Measurements from ENCODE around the gene MALT1.
"Not testable (repeated sequence)": the region's sequence is repeated elsewhere in the genome, so short reads cannot be mapped to it uniquely, and the experiment has no call there.

The MALT1 gene

DNA sequence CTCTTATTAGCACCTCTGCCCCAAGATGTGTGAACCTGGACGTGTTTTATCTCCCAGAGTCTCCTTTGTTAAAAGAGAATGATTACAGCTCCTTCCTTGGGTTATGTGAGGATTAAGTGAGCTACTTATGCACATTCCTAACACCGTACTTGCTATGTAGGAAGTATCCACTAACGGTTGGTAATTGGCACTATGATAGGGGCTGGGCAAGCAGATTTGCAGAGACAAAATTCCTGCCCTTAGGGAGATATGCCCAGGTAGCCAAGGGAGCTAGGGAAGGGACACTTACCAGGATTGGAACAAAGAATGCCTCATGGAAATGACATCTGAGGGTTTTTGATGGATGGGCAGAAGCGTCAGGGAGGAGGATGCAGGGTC is 30.8 kb upstream of the MALT1 start:
- no peaks in the 10 kb centered on the region for H3K36me3 Mint-ChIP-seq (ENCODE audit: insufficient read depth)
- H3K4me3 Mint-ChIP-seq: no peak overlapping the region
- no peak overlapping the region for H3K27ac Mint-ChIP-seq (ENCODE audit: low read depth)
- H3K27me3 Mint-ChIP-seq: no peaks in the 10 kb centered on the region
- peaks cover 7% of the 10 kb centered on the region for H3K4me1 Mint-ChIP-seq
- ATAC-seq (replicated peaks; ENCODE audit: extremely low read depth, poor library complexity, severe bottlenecking): no peak
- H3K9me3 Mint-ChIP-seq: no peaks in the 10 kb centered on the region
- DNase-seq (ENCODE audit: low spot score in 2 of 2): no peak

DNA sequence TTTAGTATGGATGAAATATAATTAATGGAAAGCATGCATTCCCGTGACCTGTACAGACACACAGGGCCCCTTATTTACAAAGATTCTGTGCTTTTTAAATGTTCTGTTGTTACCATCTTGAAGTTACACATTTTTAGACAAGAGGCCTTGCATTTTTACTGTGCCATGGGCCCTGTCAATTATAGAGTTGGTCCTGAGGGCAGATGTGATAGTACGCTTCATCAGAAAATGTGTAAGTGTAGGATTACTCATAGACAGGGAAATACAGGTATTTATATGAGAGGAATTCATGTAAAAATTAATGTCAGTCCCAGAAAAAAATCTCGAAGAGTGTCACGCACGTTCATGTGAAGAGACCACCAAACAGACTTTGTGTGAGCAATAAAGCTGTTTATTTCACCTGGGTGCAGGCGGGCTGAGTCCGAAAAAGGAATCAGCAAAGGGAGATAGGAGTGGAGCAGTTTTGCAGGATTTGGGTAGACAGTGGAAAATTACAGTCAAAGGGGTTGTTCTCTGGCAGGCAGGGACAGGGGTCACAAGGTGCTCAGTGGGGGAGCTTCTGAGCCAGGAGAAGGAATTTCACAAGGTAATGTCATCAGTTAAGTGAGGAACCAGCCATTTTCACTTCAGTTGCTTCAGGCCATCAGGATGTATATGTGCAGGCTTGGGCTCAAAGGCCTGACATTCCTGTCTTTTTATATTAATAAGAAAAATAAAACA is 30.2 kb upstream of the MALT1 start:
- Mint-ChIP-seq H3K27ac (ENCODE audit: low read depth) (no peak overlapping the region), H3K27me3 (no peaks in the 10 kb centered on the region), H3K4me1 (peaks cover 7% of the 10 kb centered on the region), H3K9me3 (no peaks in the 10 kb centered on the region), H3K4me3 (no peak overlapping the region), H3K36me3 (ENCODE audit: insufficient read depth) (no peaks in the 10 kb centered on the region)
- no peak for ATAC-seq (replicated peaks; ENCODE audit: extremely low read depth, poor library complexity, severe bottlenecking)
- no peak for DNase-seq (ENCODE audit: low spot score in 2 of 2)

DNA sequence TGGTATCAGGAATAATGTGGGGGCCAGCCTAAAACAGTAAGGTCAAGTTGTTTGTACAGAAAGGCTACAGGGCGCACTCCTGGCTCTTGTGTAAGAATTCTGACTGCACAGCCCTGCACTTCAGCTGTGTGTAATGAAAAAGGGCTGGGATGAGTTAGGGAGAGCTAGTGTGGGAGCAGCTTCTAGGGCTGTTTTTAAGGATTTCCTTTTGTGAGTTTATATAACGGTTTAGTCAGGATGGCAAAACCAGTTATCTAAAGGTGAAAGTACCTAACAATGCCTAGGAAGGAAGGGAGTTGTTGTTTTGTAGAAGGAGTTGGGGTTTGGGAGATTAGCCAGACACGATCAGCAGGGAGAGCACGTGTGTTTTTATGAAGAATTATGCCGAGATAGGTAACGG is 27.7 kb upstream of the MALT1 start:
- not testable (repeated sequence) for H3K27me3 Mint-ChIP-seq; H3K4me1 Mint-ChIP-seq; H3K27ac Mint-ChIP-seq (ENCODE audit: low read depth); H3K36me3 Mint-ChIP-seq (ENCODE audit: insufficient read depth); DNase-seq (ENCODE audit: low spot score in 2 of 2); ATAC-seq (replicated peaks; ENCODE audit: extremely low read depth, poor library complexity, severe bottlenecking); H3K9me3 Mint-ChIP-seq; H3K4me3 Mint-ChIP-seq

DNA sequence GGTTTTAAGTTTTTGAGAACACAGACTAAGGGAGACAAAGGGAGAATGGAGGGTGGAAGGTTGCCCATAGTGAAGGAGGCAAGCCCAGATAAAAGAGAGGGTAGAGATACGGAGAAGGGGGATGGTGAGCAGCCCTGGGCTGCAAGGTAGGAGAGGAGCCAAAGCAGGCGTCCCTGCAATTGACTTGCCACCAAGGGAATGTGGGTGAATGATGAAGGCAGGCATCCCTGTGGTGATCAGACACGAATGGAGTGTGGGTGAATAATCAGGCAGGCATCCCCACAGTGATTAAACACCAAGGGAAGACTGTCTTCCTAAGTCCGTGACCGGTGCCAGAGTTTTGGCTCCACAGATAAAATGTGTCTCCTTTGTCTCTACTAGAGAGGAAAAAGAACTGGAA is 25.9 kb upstream of the MALT1 start:
- H3K9me3 Mint-ChIP-seq: no peaks in the 10 kb centered on the region

DNA sequence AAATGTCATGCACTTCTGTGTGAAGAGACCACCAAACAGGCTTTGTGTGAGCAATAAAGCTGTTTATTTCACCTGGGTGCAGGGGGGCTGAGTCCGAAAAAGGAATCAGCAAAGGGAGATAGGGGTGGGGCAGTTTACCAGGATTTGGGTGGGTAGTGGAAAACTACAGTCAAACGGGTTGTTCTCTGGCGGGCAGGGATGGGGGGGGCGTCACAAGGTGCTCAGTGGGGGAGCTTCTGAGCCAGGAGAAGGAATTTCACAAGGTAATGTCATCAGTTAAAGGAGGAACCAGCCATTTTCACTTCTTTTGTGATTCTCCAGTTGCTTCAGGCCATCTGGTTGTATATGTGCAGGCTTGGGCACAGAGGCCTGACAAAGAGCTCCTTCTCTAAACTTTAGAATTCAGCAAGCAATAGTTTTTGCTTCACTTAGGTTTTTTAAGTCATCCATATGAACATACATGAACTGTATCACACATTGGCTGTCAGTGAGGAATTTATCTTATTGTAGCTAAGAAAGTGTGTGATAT is 24.9 kb upstream of the MALT1 start:
- Mint-ChIP-seq H3K27me3 (no peaks in the 10 kb centered on the region), H3K27ac (ENCODE audit: low read depth) (no peak overlapping the region), H3K4me3 (no peak overlapping the region), H3K9me3 (no peaks in the 10 kb centered on the region), H3K36me3 (ENCODE audit: insufficient read depth) (peaks cover 2% of the 10 kb centered on the region), H3K4me1 (peaks cover 17% of the 10 kb centered on the region)
- DNase-seq (ENCODE audit: low spot score in 2 of 2) (no peak), ATAC-seq (replicated peaks; ENCODE audit: extremely low read depth, poor library complexity, severe bottlenecking) (no peak)

More for the DNA sequence above, 25.9 kb upstream of the MALT1 start:
- ATAC-seq (replicated peaks; ENCODE audit: extremely low read depth, poor library complexity, severe bottlenecking) (no peak), DNase-seq (ENCODE audit: low spot score in 2 of 2) (no peak)
- H3K4me1 Mint-ChIP-seq: peaks cover 12% of the 10 kb centered on the region
- no peaks in the 10 kb centered on the region for H3K27me3 Mint-ChIP-seq
- no peak overlapping the region for H3K4me3 Mint-ChIP-seq
- H3K36me3 Mint-ChIP-seq (ENCODE audit: insufficient read depth): peaks cover 2% of the 10 kb centered on the region
- H3K27ac Mint-ChIP-seq (ENCODE audit: low read depth): no peak overlapping the region

DNA sequence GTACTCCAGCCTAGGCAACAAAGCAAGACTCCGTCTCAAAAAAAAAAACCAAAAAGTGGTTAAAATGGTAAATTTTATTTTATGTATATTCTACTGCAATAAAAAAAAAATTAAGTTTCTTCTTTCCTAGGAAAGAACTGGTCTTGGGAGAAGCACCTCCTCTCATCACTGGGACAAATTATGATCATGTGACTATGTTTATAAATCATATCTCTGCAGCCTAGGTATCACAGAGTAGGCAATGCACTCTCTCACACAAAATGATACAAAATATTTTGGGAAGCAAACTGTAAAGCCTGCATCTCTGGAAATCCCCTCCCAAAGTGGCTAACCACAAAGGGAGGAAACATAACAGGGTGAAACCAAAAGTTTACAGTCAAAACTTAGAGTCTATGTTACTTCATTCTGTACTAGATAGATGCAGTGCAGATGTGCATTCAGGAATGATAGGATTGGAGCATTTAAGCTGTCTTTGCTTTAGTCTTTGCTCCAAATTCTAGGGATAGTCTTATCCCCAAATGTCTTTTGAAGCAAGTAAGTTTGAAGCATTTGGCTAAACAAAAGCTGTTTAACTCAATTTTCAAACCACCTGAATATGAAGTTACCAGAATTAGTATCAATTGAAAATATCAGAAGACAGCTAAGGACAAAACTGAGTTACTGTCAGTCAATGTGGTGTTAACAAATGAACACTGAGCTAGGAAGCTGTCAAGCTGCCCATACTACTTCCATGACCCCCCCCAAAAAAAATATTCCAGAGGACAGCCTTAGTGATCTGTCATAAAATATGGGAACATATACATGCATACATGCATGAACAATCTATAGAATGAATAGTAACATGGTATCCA is 21.1 kb upstream of the MALT1 start:
- H3K27ac Mint-ChIP-seq (ENCODE audit: low read depth): no peak overlapping the region
- H3K4me1 Mint-ChIP-seq: peaks cover 39% of the 10 kb centered on the region
- DNase-seq (ENCODE audit: low spot score in 2 of 2): no peak
- H3K27me3 Mint-ChIP-seq: no peaks in the 10 kb centered on the region
- peak; percentile 43 for ATAC-seq (replicated peaks; ENCODE audit: extremely low read depth, poor library complexity, severe bottlenecking)
- H3K9me3 Mint-ChIP-seq: no peaks in the 10 kb centered on the region
- no peak overlapping the region for H3K4me3 Mint-ChIP-seq
- peaks cover 2% of the 10 kb centered on the region for H3K36me3 Mint-ChIP-seq (ENCODE audit: insufficient read depth)

DNA sequence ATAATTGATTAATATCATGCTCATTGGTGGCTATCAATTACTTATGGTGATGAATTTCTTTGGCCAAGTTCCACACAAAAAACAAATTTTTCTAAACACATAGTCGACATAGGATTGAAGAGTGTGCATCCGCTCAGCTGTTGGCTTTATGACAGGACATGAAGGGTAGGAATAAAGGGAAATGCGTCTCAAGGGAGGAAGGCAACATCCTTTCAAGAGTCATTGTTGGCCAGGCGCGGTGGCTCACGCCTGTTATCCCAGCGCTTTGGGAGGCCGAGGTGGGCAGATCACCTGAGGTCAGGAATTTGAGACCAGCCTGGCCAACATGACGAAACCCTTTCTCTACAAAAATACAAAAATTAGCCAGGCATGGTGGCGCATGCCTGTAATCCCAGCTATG is 20.4 kb upstream of the MALT1 start:
- not testable (repeated sequence) for ATAC-seq (replicated peaks; ENCODE audit: extremely low read depth, poor library complexity, severe bottlenecking); H3K27me3 Mint-ChIP-seq; DNase-seq (ENCODE audit: low spot score in 2 of 2); H3K9me3 Mint-ChIP-seq; H3K4me3 Mint-ChIP-seq; H3K36me3 Mint-ChIP-seq (ENCODE audit: insufficient read depth); H3K27ac Mint-ChIP-seq (ENCODE audit: low read depth)
- H3K4me1 Mint-ChIP-seq: peaks cover 40% of the 10 kb centered on the region

DNA sequence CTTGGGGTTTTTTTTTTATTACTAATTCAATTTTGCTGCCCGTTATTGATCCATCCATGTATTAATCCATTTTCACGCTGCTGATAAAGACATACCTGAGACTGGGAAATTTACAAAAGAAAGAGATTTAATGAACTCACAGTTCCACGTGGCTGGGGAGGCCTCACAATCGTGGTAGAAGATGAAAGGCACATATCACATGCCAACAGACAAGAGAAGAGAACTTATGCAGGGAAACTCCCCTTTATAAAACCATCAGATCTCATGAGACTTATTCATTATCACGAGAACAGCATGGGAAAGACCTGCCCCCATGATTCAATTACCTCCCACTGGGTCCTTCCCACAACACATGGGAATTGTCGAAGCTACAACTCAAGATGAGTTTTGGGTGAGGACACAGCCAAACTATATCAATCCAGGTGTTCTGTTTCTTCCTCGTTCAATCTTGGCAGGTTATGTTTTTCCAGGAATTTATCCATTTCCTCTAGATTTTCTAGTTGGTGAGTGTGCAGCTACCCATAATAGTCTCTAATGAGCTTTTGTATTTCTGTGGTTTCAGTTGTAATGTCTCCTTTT is 18.0 kb upstream of the MALT1 start:
- H3K9me3 Mint-ChIP-seq; H3K4me3 Mint-ChIP-seq; DNase-seq (ENCODE audit: low spot score in 2 of 2); H3K36me3 Mint-ChIP-seq (ENCODE audit: insufficient read depth); ATAC-seq (replicated peaks; ENCODE audit: extremely low read depth, poor library complexity, severe bottlenecking); H3K27me3 Mint-ChIP-seq: not testable (repeated sequence)
- Mint-ChIP-seq H3K27ac (ENCODE audit: low read depth) (peak overlapping the region; percentile 56), H3K4me1 (peaks cover 61% of the 10 kb centered on the region)

DNA sequence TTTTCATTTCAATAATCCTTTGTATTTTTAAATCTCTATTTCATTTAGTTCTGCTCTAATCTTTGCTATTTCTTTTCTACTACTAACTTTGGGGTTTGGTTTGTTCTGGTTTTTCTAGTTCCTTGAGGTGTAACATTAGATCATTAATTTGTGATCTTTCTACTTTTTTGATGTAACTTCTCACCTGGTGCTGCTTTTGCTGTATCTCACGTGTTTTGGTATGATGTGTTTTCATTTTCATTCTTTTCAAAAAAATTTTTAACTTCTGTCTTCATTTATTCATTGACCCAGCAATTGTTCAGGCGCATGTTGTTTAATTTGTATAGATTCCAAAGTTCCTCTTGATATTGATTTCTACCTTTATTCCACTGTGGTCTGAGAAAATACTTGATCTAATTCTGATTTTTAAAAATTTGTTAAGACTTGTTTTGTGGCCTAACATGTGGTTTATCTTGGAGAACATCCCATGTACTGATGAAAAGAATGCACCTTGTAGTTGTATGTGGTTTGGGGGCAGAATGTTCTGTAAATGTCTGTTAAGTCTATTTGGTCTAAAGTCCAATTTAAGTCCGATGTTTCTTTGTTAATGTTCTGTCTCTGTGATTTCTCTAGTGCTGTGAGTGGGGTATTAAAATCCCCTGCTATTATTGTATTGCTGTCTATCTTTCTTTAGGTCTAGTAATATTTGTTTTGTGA is 17.3 kb upstream of the MALT1 start:
- DNase-seq (ENCODE audit: low spot score in 2 of 2): no peak
- Mint-ChIP-seq H3K9me3 (no peaks in the 10 kb centered on the region), H3K4me1 (peaks cover 63% of the 10 kb centered on the region), H3K4me3 (no peak overlapping the region), H3K27me3 (no peaks in the 10 kb centered on the region), H3K27ac (ENCODE audit: low read depth) (peak overlapping the region; percentile 56), H3K36me3 (ENCODE audit: insufficient read depth) (peaks cover 4% of the 10 kb centered on the region)
- ATAC-seq (replicated peaks; ENCODE audit: extremely low read depth, poor library complexity, severe bottlenecking): no peak

DNA sequence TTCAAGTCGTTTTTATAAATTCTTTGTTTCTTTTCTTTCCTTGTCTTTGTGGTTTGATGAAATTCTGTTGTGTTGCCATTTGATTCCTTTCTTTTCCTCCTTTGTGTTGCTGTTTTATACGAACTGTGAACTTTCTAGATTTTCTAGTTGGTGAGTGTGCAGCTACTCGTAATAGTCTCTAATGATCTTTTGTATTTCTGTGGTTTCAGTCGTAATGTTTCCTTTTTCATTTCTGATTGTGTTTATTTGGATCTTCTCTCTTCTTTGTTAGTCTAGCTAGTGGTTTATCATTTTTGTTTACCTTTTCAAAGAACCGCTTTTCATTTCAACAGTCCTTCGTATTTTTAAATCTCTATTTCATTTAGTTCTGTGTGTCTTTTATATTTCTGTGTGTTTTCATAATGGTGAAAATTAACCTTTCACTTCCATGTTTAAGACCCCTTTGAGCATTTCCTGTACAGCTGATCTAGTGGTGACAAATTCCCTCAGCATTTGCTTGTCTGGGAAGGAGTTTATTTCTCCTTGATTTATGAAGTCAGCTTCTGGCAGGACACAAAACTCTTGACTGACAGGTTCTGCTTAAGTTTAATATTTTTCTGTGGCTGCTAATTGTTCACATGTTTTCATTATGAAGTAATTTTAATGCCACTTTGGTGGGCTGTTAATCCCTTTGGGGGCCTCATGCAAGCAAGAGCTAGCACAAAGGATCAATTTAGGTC is 16.2 kb upstream of the MALT1 start:
- no peak overlapping the region for H3K4me3 Mint-ChIP-seq
- peaks cover 63% of the 10 kb centered on the region for H3K4me1 Mint-ChIP-seq
- DNase-seq (ENCODE audit: low spot score in 2 of 2) (no peak), ATAC-seq (replicated peaks; ENCODE audit: extremely low read depth, poor library complexity, severe bottlenecking) (no peak)
- no peaks in the 10 kb centered on the region for H3K27me3 Mint-ChIP-seq
- H3K36me3 Mint-ChIP-seq (ENCODE audit: insufficient read depth): peaks cover 3% of the 10 kb centered on the region
- peak overlapping the region; percentile 56 for H3K27ac Mint-ChIP-seq (ENCODE audit: low read depth)
- no peaks in the 10 kb centered on the region for H3K9me3 Mint-ChIP-seq

DNA sequence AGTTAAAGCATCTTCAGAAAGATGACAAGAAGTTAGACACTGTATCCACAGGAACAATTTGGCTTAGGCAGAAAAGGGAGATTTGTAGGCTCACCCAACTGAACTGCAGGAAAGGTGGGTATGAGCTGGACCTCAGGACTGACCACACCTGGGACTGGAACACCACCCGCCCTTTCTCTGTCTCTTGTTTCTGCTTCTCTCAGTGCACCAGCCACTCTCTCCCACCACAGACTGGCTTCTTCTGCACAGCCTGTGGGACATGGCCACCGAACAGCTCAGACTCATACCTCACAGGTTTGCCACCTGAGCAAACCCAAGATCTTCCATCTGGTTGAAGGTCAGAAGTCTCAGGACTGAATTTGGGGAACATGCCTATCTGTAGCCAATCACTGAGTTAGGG is 14.2 kb upstream of the MALT1 start:
- no peaks in the 10 kb centered on the region for H3K27me3 Mint-ChIP-seq
- H3K4me1 Mint-ChIP-seq: peaks cover 64% of the 10 kb centered on the region
- DNase-seq (ENCODE audit: low spot score in 2 of 2) (no peak), ATAC-seq (replicated peaks; ENCODE audit: extremely low read depth, poor library complexity, severe bottlenecking) (no peak)
- no peaks in the 10 kb centered on the region for H3K9me3 Mint-ChIP-seq
- H3K36me3 Mint-ChIP-seq (ENCODE audit: insufficient read depth): peaks cover 3% of the 10 kb centered on the region
- H3K4me3 Mint-ChIP-seq: no peak overlapping the region
- no peak overlapping the region for H3K27ac Mint-ChIP-seq (ENCODE audit: low read depth)

DNA sequence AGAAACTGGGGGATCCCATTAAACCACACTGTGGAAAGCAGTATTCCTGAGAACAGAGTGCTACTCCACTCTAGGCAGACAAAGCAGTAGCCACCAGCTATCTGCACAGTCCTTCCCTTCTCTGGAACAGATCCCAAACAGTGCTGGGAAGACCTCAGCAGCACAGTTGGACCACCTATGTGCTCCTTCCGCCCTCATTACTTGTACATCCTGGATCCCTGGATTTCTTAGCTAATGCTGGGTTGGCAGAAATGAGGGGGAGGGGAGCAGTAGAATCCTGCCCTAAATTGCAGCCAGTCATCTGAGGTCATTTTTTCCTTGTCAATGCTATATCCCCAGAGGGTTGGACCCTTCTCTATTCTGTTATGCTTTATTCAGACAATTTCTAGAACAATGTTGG is 13.8 kb upstream of the MALT1 start:
- peak overlapping the region; percentile 91 for H3K27ac Mint-ChIP-seq (ENCODE audit: low read depth)
- peaks cover 3% of the 10 kb centered on the region for H3K36me3 Mint-ChIP-seq (ENCODE audit: insufficient read depth)

More for the DNA sequence above, 13.8 kb upstream of the MALT1 start:
- Mint-ChIP-seq H3K27me3 (no peaks in the 10 kb centered on the region), H3K4me1 (peaks cover 64% of the 10 kb centered on the region), H3K4me3 (peak overlapping the region; percentile 78), H3K9me3 (no peaks in the 10 kb centered on the region)
- ATAC-seq (replicated peaks; ENCODE audit: extremely low read depth, poor library complexity, severe bottlenecking): no peak
- no peak for DNase-seq (ENCODE audit: low spot score in 2 of 2)
